ENCODE results near the gene IFRD1.

IFRD1 gene

GRCh38 chr7:112422842-112423496 is 27.3 kb upstream of the IFRD1 start:
- DNase-seq (ENCODE audit: extremely low spot score): peak; percentile 55
- CTCF ChIA-PET: interaction anchor here (0.6 kb wide), 1 partner anchor 18 kb away, joined by 3 read pairs; no protein-coding TSS in a partner anchor

GRCh38 chr7:112423987-112424386 is 26.3 kb upstream of the IFRD1 start:
- ChIA-PET POLR2A (interaction anchor here (1.4 to 1.5 kb wide), 2 partner anchors 26 to 27 kb away, joined by 3 to 4 read pairs; partner anchors contain the start of gene IFRD1), CTCF (no interaction called here)
- TF ChIP-seq ELF4 (IDR thresholded peaks at IDR 0.05) (no peak), ARNT (IDR thresholded peaks at IDR 0.05) (no peak), L3MBTL2 (conservative IDR thresholded peaks at IDR 0.05) (no peak), TARDBP (IDR thresholded peaks at IDR 0.05) (no peak), SUZ12 (IDR thresholded peaks at IDR 0.05) (no peak), ZNF384 (IDR thresholded peaks at IDR 0.05) (no peak), HDGF (IDR thresholded peaks at IDR 0.05; ENCODE audit: borderline replicate concordance) (no peak), PKNOX1 (IDR thresholded peaks at IDR 0.05) (no peak), BHLHE40 (IDR thresholded peaks at IDR 0.05; ENCODE audit: borderline replicate concordance) (no peak), FOXA1 (IDR thresholded peaks at IDR 0.05) (no peak)
- no peak for DNase-seq (ENCODE audit: extremely low spot score)

More at GRCh38 chr7:112422842-112423496, 27.3 kb upstream of the IFRD1 start:
- TF ChIP-seq FOXK2 (IDR thresholded peaks at IDR 0.05): no peak
- POLR2A ChIA-PET: interaction anchor here (1.5 kb wide), 2 partner anchors 27 to 28 kb away, joined by 4 to 5 read pairs; partner anchors contain the start of gene IFRD1

GRCh38 chr7:112427984-112428383 is 22.3 kb upstream of the IFRD1 start:
- CTCF ChIA-PET: no interaction called here
- no peak for TF ChIP-seq HDGF (IDR thresholded peaks at IDR 0.05; ENCODE audit: borderline replicate concordance)
- no peak for TF ChIP-seq NFRKB (IDR thresholded peaks at IDR 0.05)
- no peak for TF ChIP-seq L3MBTL2 (conservative IDR thresholded peaks at IDR 0.05)
- TF ChIP-seq FOXM1 (IDR thresholded peaks at IDR 0.05; ENCODE audit: borderline replicate concordance): no peak
- TF ChIP-seq BHLHE40 (IDR thresholded peaks at IDR 0.05; ENCODE audit: borderline replicate concordance): no peak
- POLR2A ChIA-PET: interaction anchor here (1.9 kb wide), 1 partner anchor 23 kb away, joined by 15 read pairs; the partner anchor contains the start of gene IFRD1
- DNase-seq (ENCODE audit: extremely low spot score): no peak

- TF ChIP-seq FOXM1 (IDR thresholded peaks at IDR 0.05; ENCODE audit: borderline replicate concordance): no peak
- TF ChIP-seq SP1 (IDR thresholded peaks at IDR 0.05): no peak
- TF ChIP-seq LEF1 (IDR thresholded peaks at IDR 0.05; ENCODE audit: borderline replicate concordance): no peak
- TF ChIP-seq CTBP1 (IDR thresholded peaks at IDR 0.05; ENCODE audit: borderline replicate concordance): no peak
- no peak for TF ChIP-seq ELF4 (IDR thresholded peaks at IDR 0.05)
- no peak for TF ChIP-seq NFRKB (IDR thresholded peaks at IDR 0.05)
- no peak for TF ChIP-seq BHLHE40 (IDR thresholded peaks at IDR 0.05; ENCODE audit: borderline replicate concordance)
- no peak for TF ChIP-seq FOXK2 (IDR thresholded peaks at IDR 0.05)
- no peak for TF ChIP-seq PKNOX1 (IDR thresholded peaks at IDR 0.05)
- TF ChIP-seq L3MBTL2 (conservative IDR thresholded peaks at IDR 0.05): no peak
- TF ChIP-seq FOXA1 (IDR thresholded peaks at IDR 0.05): no peak
- no peak for TF ChIP-seq TARDBP (IDR thresholded peaks at IDR 0.05)
- no peak for TF ChIP-seq HDGF (IDR thresholded peaks at IDR 0.05; ENCODE audit: borderline replicate concordance)
- TF ChIP-seq ARNT (IDR thresholded peaks at IDR 0.05): no peak
- TF ChIP-seq ZNF384 (IDR thresholded peaks at IDR 0.05): no peak
- TF ChIP-seq SUZ12 (IDR thresholded peaks at IDR 0.05): no peak
- POLR2A ChIA-PET: interaction anchor here (1.9 kb wide), 1 partner anchor 22 kb away, joined by 15 read pairs; the partner anchor contains the start of gene IFRD1
- CTCF ChIA-PET: no interaction called here
- no peak for DNase-seq (ENCODE audit: extremely low spot score)
Measured at GRCh38 chr7:112428715-112429114, 21.5 kb upstream of the IFRD1 start.

- POLR2A ChIA-PET: interaction anchor here (1.1 kb wide), 1 partner anchor 20 kb away, joined by 5 read pairs; the partner anchor contains the start of gene IFRD1
- TF ChIP-seq ELF4 (IDR thresholded peaks at IDR 0.05): no peak
- TF ChIP-seq CTBP1 (IDR thresholded peaks at IDR 0.05; ENCODE audit: borderline replicate concordance): no peak
- TF ChIP-seq SUZ12 (IDR thresholded peaks at IDR 0.05): no peak
- no peak for DNase-seq (ENCODE audit: extremely low spot score)
- CTCF ChIA-PET: interaction anchor here (1.0 kb wide), 1 partner anchor 10 kb away, joined by 3 read pairs; no protein-coding TSS in a partner anchor
Measured at GRCh38 chr7:112430649-112431048, 19.6 kb upstream of the IFRD1 start.

GRCh38 chr7:112431803-112432202 is 18.5 kb upstream of the IFRD1 start:
- TF ChIP-seq ELF4 (IDR thresholded peaks at IDR 0.05): no peak
- no peak for TF ChIP-seq NFRKB (IDR thresholded peaks at IDR 0.05)
- TF ChIP-seq TARDBP (IDR thresholded peaks at IDR 0.05): no peak
- TF ChIP-seq CTBP1 (IDR thresholded peaks at IDR 0.05; ENCODE audit: borderline replicate concordance): no peak
- TF ChIP-seq FOXM1 (IDR thresholded peaks at IDR 0.05; ENCODE audit: borderline replicate concordance): no peak
- CTCF ChIA-PET: no interaction called here
- POLR2A ChIA-PET: no interaction called here
- DNase-seq (ENCODE audit: extremely low spot score): no peak

GRCh38 chr7:112433289-112433688 is 17.0 kb upstream of the IFRD1 start:
- DNase-seq (ENCODE audit: extremely low spot score): no peak
- POLR2A ChIA-PET: interaction anchor here (2.8 kb wide), 1 partner anchor 17 kb away, joined by 11 read pairs; the partner anchor contains the start of gene IFRD1
- CTCF ChIA-PET: interaction anchor here (1.0 kb wide), 1 partner anchor 12 kb away, joined by 3 read pairs; no protein-coding TSS in a partner anchor
- TF ChIP-seq SUZ12 (IDR thresholded peaks at IDR 0.05) (no peak), L3MBTL2 (conservative IDR thresholded peaks at IDR 0.05) (no peak), BHLHE40 (IDR thresholded peaks at IDR 0.05; ENCODE audit: borderline replicate concordance) (no peak), HDGF (IDR thresholded peaks at IDR 0.05; ENCODE audit: borderline replicate concordance) (no peak), ARNT (IDR thresholded peaks at IDR 0.05) (no peak), FOXK2 (IDR thresholded peaks at IDR 0.05) (no peak), TARDBP (IDR thresholded peaks at IDR 0.05) (no peak), NFRKB (IDR thresholded peaks at IDR 0.05) (no peak)

Data from HEK293T (cell line).